Uterus (tissue), 4 donors: ENCODE data around the gene BNC2. TPM values are rescaled to one million over a fixed set of nuclear protein-coding genes. Genes with fewer than 3 reads are reported as not detected.
A peak's percentile ranks its signal among the peaks of the same experiment; 100 is the strongest.

Experiments
- DNase-seq, 2 donors: peaks; one replicate each; pipeline ENCODE4 v3.0.0-alpha.2; 2019 to 2020
- H3K27ac ChIP-seq, 2 donors: fragments of 200-600 bp; sonication (generic); 1 replicate in 1 of 2; 2 replicates in 1 of 2; pipeline ENCODE4 v1.5.1; 2016 to 2018
- H3K27me3 ChIP-seq, 2 donors: fragments of 200-600 bp; sonication (generic); one replicate each; pipeline ENCODE4 v1.5.1; 2018 to 2019; ENCODE audit warnings: control low read depth in 1 of 2
- H3K36me3 ChIP-seq, 2 donors: fragments of 200-600 bp; sonication (generic); one replicate each; pipeline ENCODE4 v1.5.1; 2019; ENCODE audit warnings: control low read depth in 1 of 2
- H3K4me1 ChIP-seq, 2 donors: fragments of 200-600 bp; sonication (generic); one replicate each; pipeline ENCODE4 v1.5.1; 2018 to 2019; ENCODE audit warnings: control low read depth in 1 of 2
- H3K4me3 ChIP-seq, 2 donors: fragments of 200-600 bp; sonication (generic); 1 replicate in 1 of 2; 2 replicates in 1 of 2; pipeline ENCODE4 v1.5.1; 2018 to 2019; ENCODE audit warnings: mild to moderate bottlenecking in 1 of 2
- H3K9me3 ChIP-seq, 2 donors: fragments of 200-600 bp; sonication (generic); one replicate each; pipeline ENCODE4 v1.5.1; 2019; ENCODE audit warnings: control low read depth in 1 of 2
- CTCF ChIP-seq, 4 experiments: fragments of 200-600 bp in 2 of 4; fragments of 450-650 bp in 2 of 4; sonication (generic) in 2 of 4; IDR thresholded peaks; one replicate each; pipeline ENCODE4 v1.5.1; 2016 to 2019; ENCODE audit warnings: antibody characterized with exemption in 4 of 4, mild to moderate bottlenecking in 2 of 4, moderate library complexity in 1 of 4
- POLR2A ChIP-seq, 2 donors: fragments of 450-650 bp; IDR thresholded peaks; one replicate each; pipeline ENCODE4 v1.6.1; 2016; ENCODE audit warnings: antibody characterized with exemption in 2 of 2, mild to moderate bottlenecking in 1 of 2, moderate library complexity in 1 of 2
- intact Hi-C: fragments of 100-400 bp; cut with DNase I; formaldehyde crosslinking; loops from one replicate; pipeline ENCODE4 v1.15.1; 2023; ENCODE audit warnings: low total_unique reads
- total RNA-seq, 4 donors: library from RNA; depleted of rRNA in 3 of 4; stranded (reverse); fragments of >200 nt in 3 of 4; gene quantifications; one replicate each; pipeline versions ENCODE4 v1.1.0 to v1.2.4, GENCODE V29; 2014 to 2023
- donor health status: DM: yes; HTN: yes; CAD: no.

The BNC2 gene
- total RNA-seq, 4 donors from 2014 or later = 85.9 to 293 (median 93.4) TPM

- no peak overlapping the region for H3K4me3 ChIP-seq
- intact Hi-C loops = no loop called here
- H3K9me3 ChIP-seq = no peaks in the 10 kb centered on the region
- no peak for DNase-seq
- no peaks in the 10 kb centered on the region for H3K27me3 ChIP-seq
- peak overlapping the region; percentile 48 to 86 for H3K27ac ChIP-seq
- TF ChIP-seq POLR2A (IDR thresholded peaks at IDR 0.05) = no peak
- H3K4me1 ChIP-seq = peaks cover 5 to 7% of the 10 kb centered on the region in 2 donors
- no peaks in the 10 kb centered on the region for H3K36me3 ChIP-seq
Observed at GRCh38 chr9:16526380-16526779, 344.1 kb downstream of the BNC2 start.

GRCh38 chr9:16524823-16525222 is 345.6 kb downstream of the BNC2 start:
- DNase-seq = no peak
- H3K9me3 ChIP-seq = no peaks in the 10 kb centered on the region
- TF ChIP-seq CTCF (IDR thresholded peaks at IDR 0.05) (no peak), POLR2A (IDR thresholded peaks at IDR 0.05) (no peak)
- H3K27ac ChIP-seq = peak overlapping the region; percentile 55 to 86
- H3K36me3 ChIP-seq = no peaks in the 10 kb centered on the region
- intact Hi-C loops = no loop called here
- no peak overlapping the region for H3K4me3 ChIP-seq
- no peaks in the 10 kb centered on the region for H3K27me3 ChIP-seq
- peaks cover 5 to 7% of the 10 kb centered on the region in 2 donors for H3K4me1 ChIP-seq

GRCh38 chr9:16524078-16524477 is 346.4 kb downstream of the BNC2 start:
- Histone ChIP-seq H3K9me3 (no peaks in the 10 kb centered on the region), H3K4me3 (no peak overlapping the region), H3K27ac (peak overlapping the region; percentile 86 to 90), H3K27me3 (no peaks in the 10 kb centered on the region), H3K36me3 (no peaks in the 10 kb centered on the region), H3K4me1 (peaks cover 5 to 7% of the 10 kb centered on the region in 2 donors)
- DNase-seq = no peak
- TF ChIP-seq POLR2A (IDR thresholded peaks at IDR 0.05) (no peak), CTCF (IDR thresholded peaks at IDR 0.05) (no peak)
- intact Hi-C loops = no loop called here

- TF ChIP-seq CTCF (IDR thresholded peaks at IDR 0.05) (no peak), POLR2A (IDR thresholded peaks at IDR 0.05) (no peak)
- H3K36me3 ChIP-seq = no peaks in the 10 kb centered on the region
- H3K27me3 ChIP-seq = no peaks in the 10 kb centered on the region
- DNase-seq = peak; percentile 55 to 62
- peak overlapping the region; percentile 86 to 90 for H3K27ac ChIP-seq
- no peak overlapping the region for H3K4me3 ChIP-seq
- H3K4me1 ChIP-seq = peaks cover 5 to 11% of the 10 kb centered on the region in 2 donors
- intact Hi-C loops = no loop called here
- no peaks in the 10 kb centered on the region for H3K9me3 ChIP-seq
Observed at GRCh38 chr9:16521868-16522411, 348.5 kb downstream of the BNC2 start.

GRCh38 chr9:16519001-16519400 is 351.5 kb downstream of the BNC2 start:
- Histone ChIP-seq H3K36me3 (no peaks in the 10 kb centered on the region), H3K4me3 (no peak overlapping the region), H3K4me1 (peaks cover 8 to 22% of the 10 kb centered on the region in 2 donors), H3K27ac (peak overlapping the region; percentile 86 to 90), H3K9me3 (no peaks in the 10 kb centered on the region), H3K27me3 (no peaks in the 10 kb centered on the region)
- DNase-seq = no peak
- TF ChIP-seq POLR2A (IDR thresholded peaks at IDR 0.05) (no peak), CTCF (IDR thresholded peaks at IDR 0.05) (no peak)
- intact Hi-C loops = no loop called here

- Histone ChIP-seq H3K27ac (peak overlapping the region; percentile 71 to 90), H3K4me1 (peaks cover 3 to 15% of the 10 kb centered on the region in 2 donors), H3K36me3 (no peaks in the 10 kb centered on the region), H3K9me3 (no peaks in the 10 kb centered on the region), H3K4me3 (no peak overlapping the region), H3K27me3 (no peaks in the 10 kb centered on the region)
- no peak for TF ChIP-seq CTCF (IDR thresholded peaks at IDR 0.05)
- TF ChIP-seq POLR2A (IDR thresholded peaks at IDR 0.05) = no peak
- no peak for DNase-seq
- intact Hi-C loops = no loop called here
Observed at GRCh38 chr9:16516891-16517290, 353.6 kb downstream of the BNC2 start.
